NCI-H524 (cell line): ENCODE measurements around the gene WASL.
A peak's percentile ranks its signal among the peaks of the same experiment; 100 is the strongest.
"Not testable (repeated sequence)": the region's sequence is repeated elsewhere in the genome, so short reads cannot be mapped to it uniquely, and the experiment has no call there.

ENCODE experiments used
- DNase-seq, 2 experiments: peaks; one replicate each; lab custom pipeline; 2025; lab: John Stamatoyannopoulos, UW

WASL gene

GRCh38 chr7:123660514-123661354 lies 88.1 kb downstream of the WASL start:
- no peak for DNase-seq

GRCh38 chr7:123658023-123658422 lies 90.8 kb downstream of the WASL start:
- no peak for DNase-seq

GRCh38 chr7:123657304-123657685 lies 91.5 kb downstream of the WASL start:
- no peak for DNase-seq

GRCh38 chr7:123656544-123657303 lies 92.1 kb downstream of the WASL start:
- no peak for DNase-seq

GRCh38 chr7:123655614-123656013 lies 93.2 kb downstream of the WASL start, which contains the start of gene LMOD2:
Gene LMOD2 (plus strand): TSS chr7:123655866. CDS start chr7:123655964, 98 bp downstream.
- DNase-seq = no peak

GRCh38 chr7:123653162-123653561 lies 95.6 kb downstream of the WASL start:
- no peak for DNase-seq

GRCh38 chr7:123652406-123652805 lies 96.4 kb downstream of the WASL start:
- no peak for DNase-seq

- DNase-seq = no peak
Observed at GRCh38 chr7:123650595-123650994, 98.2 kb downstream of the WASL start.

- DNase-seq = no peak
Observed at GRCh38 chr7:123649964-123650363, 98.8 kb downstream of the WASL start.

- no peak for DNase-seq
Observed at GRCh38 chr7:123647106-123647730, 101.6 kb downstream of the WASL start.

- DNase-seq = no peak
Observed at GRCh38 chr7:123645516-123645915, 103.3 kb downstream of the WASL start.

- peak in 1 of 2 experiments; percentile 4 for DNase-seq
Observed at GRCh38 chr7:123643495-123644441, 105.0 kb downstream of the WASL start.

GRCh38 chr7:123641901-123642300 lies 106.9 kb downstream of the WASL start:
- no peak for DNase-seq

- no peak for DNase-seq
Observed at GRCh38 chr7:123640583-123640982, 108.2 kb downstream of the WASL start.

- no peak for DNase-seq
Observed at GRCh38 chr7:123639631-123640030, 109.2 kb downstream of the WASL start.

- DNase-seq = no peak
Observed at GRCh38 chr7:123637878-123638277, 110.9 kb downstream of the WASL start.

GRCh38 chr7:123637203-123637602 lies 111.6 kb downstream of the WASL start:
- peak in 1 of 2 experiments; percentile 8 for DNase-seq

GRCh38 chr7:123635551-123636359 lies 113.0 kb downstream of the WASL start:
- peak in 1 of 2 experiments; percentile 16 for DNase-seq

GRCh38 chr7:123634011-123634573 lies 114.7 kb downstream of the WASL start:
- not testable (repeated sequence) for DNase-seq

- DNase-seq = no peak
Observed at GRCh38 chr7:123633553-123633952, 115.2 kb downstream of the WASL start.
